ENCODE results near the gene TNRC18. TPM values are rescaled to one million over a fixed set of nuclear protein-coding genes. Genes with fewer than 3 reads are reported as not detected.
"Not testable (repeated sequence)": the region's sequence is repeated elsewhere in the genome, so short reads cannot be mapped to it uniquely, and the experiment has no call there.

The TNRC18 gene
- total RNA-seq, 1 experiment from 2014 or later, result 10.2 TPM

DNA sequence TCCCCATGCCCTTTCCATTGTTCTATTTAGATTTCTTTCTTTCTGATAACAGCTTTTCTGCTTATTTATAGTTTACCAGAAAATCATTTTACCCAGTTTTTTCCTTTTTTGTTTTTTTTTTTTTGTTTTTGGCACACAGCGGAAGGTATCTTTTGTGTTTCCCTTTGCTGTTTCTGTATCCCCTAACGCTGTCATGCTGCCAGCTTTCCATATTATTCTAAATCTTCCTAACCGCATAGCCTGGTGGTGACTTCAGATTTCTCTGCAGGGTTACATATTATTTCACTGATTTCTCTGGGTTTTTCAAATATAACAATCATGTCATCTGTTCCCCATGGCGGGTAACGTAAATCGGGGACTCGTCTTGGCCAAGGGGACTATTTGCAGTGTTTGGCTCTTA lies 144.9 kb downstream of the TNRC18 start:
- no peaks in the 10 kb centered on the region for H3K79me2 ChIP-seq (ENCODE audit: low read length)
- H3K9ac ChIP-seq (ENCODE audit: low read length), result no peak overlapping the region
- H3K4me3 ChIP-seq (ENCODE audit: low read length), result no peak overlapping the region
- no peaks in the 10 kb centered on the region for H3K36me3 ChIP-seq (ENCODE audit: insufficient read depth, low read length)
- H3K9me2 ChIP-seq (replicated peaks; ENCODE audit: insufficient read depth, low read length), result no peaks in the 10 kb centered on the region
- no peak overlapping the region for H3K4me2 ChIP-seq (ENCODE audit: low read depth, low read length, poor library complexity, severe bottlenecking)
- no peaks in the 10 kb centered on the region for H3K27me3 ChIP-seq (ENCODE audit: low read length)
- DNase-seq, result no peak
- H3K27ac ChIP-seq (ENCODE audit: low read length), result no peak overlapping the region
- H4K20me1 ChIP-seq (ENCODE audit: insufficient read depth, low read depth, low read length), result no peaks in the 10 kb centered on the region
- H2AFZ ChIP-seq (ENCODE audit: low read length), result no peak overlapping the region
- H3K4me1 ChIP-seq (ENCODE audit: low read length), result no peaks in the 10 kb centered on the region
- H3K9me3 ChIP-seq (ENCODE audit: low read length), result no peaks in the 10 kb centered on the region

DNA sequence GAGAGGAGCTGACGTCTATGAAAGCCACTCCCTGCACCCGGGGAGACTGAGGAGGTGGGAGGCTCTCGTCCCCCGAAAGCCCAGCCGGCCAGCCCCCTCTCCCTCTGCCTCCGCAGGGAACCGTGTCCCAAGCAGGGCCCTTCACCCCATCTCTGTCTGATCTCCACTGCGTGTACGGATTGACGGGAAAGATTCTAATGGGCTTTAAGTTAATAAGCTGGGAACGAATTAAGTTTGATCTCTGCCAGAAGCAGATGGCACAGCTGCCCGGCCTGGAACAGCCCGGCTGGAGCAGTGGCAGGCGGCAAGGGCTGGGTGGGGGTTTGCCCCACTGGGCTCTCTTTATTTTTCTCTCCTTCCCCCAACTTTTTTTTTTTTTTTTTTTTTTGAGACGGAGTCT lies 147.0 kb downstream of the TNRC18 start:
- Histone ChIP-seq H3K9ac (ENCODE audit: low read length) (no peak overlapping the region), H3K4me2 (ENCODE audit: low read depth, low read length, poor library complexity, severe bottlenecking) (no peak overlapping the region), H3K9me2 (replicated peaks; ENCODE audit: insufficient read depth, low read length) (no peaks in the 10 kb centered on the region), H4K20me1 (ENCODE audit: insufficient read depth, low read depth, low read length) (no peaks in the 10 kb centered on the region), H3K79me2 (ENCODE audit: low read length) (no peaks in the 10 kb centered on the region), H3K4me1 (ENCODE audit: low read length) (no peaks in the 10 kb centered on the region), H3K27ac (ENCODE audit: low read length) (no peak overlapping the region), H3K4me3 (ENCODE audit: low read length) (no peak overlapping the region), H3K36me3 (ENCODE audit: insufficient read depth, low read length) (no peaks in the 10 kb centered on the region), H2AFZ (ENCODE audit: low read length) (no peak overlapping the region), H3K27me3 (ENCODE audit: low read length) (no peaks in the 10 kb centered on the region), H3K9me3 (ENCODE audit: low read length) (no peaks in the 10 kb centered on the region)
- DNase-seq, result no peak

DNA sequence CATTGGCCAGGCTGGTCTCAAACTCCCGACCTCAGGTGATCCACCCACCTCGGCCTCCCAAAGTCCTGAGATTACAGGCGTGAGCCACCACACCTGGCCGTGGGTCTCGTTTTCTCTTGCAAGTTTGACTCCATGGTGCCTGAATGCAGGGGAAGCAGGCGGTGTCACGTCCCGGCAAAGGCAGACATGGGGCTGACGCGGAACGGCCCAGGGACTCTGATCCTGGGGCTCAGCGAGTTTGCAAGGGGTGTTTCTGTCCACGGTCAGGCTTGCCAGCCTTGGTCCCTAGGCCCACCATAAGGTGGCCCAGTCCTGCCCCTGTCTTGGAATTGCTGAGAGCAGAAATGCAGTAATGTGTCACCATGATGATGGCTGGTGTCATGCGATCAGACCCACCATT lies 147.5 kb downstream of the TNRC18 start:
- not testable (repeated sequence) for H3K4me3 ChIP-seq (ENCODE audit: low read length); H3K79me2 ChIP-seq (ENCODE audit: low read length); H3K36me3 ChIP-seq (ENCODE audit: insufficient read depth, low read length)

GRCh38 chr7:5275510-5275909 lies 148.1 kb downstream of the TNRC18 start:
- H2AFZ ChIP-seq (ENCODE audit: low read length); H3K4me1 ChIP-seq (ENCODE audit: low read length); H3K36me3 ChIP-seq (ENCODE audit: insufficient read depth, low read length); H3K9me2 ChIP-seq (replicated peaks; ENCODE audit: insufficient read depth, low read length); H3K9me3 ChIP-seq (ENCODE audit: low read length); DNase-seq; H3K9ac ChIP-seq (ENCODE audit: low read length); H3K4me3 ChIP-seq (ENCODE audit: low read length); H3K27ac ChIP-seq (ENCODE audit: low read length); H3K27me3 ChIP-seq (ENCODE audit: low read length); H4K20me1 ChIP-seq (ENCODE audit: insufficient read depth, low read depth, low read length); H3K79me2 ChIP-seq (ENCODE audit: low read length); H3K4me2 ChIP-seq (ENCODE audit: low read depth, low read length, poor library complexity, severe bottlenecking): not testable (repeated sequence)

More for the DNA sequence above, 147.5 kb downstream of the TNRC18 start:
- not testable (repeated sequence) for H3K9me3 ChIP-seq (ENCODE audit: low read length); DNase-seq; H2AFZ ChIP-seq (ENCODE audit: low read length); H3K27ac ChIP-seq (ENCODE audit: low read length); H3K9ac ChIP-seq (ENCODE audit: low read length); H3K4me1 ChIP-seq (ENCODE audit: low read length); H3K4me2 ChIP-seq (ENCODE audit: low read depth, low read length, poor library complexity, severe bottlenecking); H4K20me1 ChIP-seq (ENCODE audit: insufficient read depth, low read depth, low read length); H3K27me3 ChIP-seq (ENCODE audit: low read length); H3K9me2 ChIP-seq (replicated peaks; ENCODE audit: insufficient read depth, low read length)

- H3K9me2 ChIP-seq (replicated peaks; ENCODE audit: insufficient read depth, low read length); H3K9me3 ChIP-seq (ENCODE audit: low read length); H3K4me3 ChIP-seq (ENCODE audit: low read length); H3K4me2 ChIP-seq (ENCODE audit: low read depth, low read length, poor library complexity, severe bottlenecking); H3K9ac ChIP-seq (ENCODE audit: low read length); H3K4me1 ChIP-seq (ENCODE audit: low read length); H3K79me2 ChIP-seq (ENCODE audit: low read length); H3K27ac ChIP-seq (ENCODE audit: low read length); H4K20me1 ChIP-seq (ENCODE audit: insufficient read depth, low read depth, low read length); H3K27me3 ChIP-seq (ENCODE audit: low read length); H3K36me3 ChIP-seq (ENCODE audit: insufficient read depth, low read length); DNase-seq; H2AFZ ChIP-seq (ENCODE audit: low read length): not testable (repeated sequence)
These were observed 148.6 kb downstream of the TNRC18 start for GRCh38 chr7:5274985-5275431.

DNA sequence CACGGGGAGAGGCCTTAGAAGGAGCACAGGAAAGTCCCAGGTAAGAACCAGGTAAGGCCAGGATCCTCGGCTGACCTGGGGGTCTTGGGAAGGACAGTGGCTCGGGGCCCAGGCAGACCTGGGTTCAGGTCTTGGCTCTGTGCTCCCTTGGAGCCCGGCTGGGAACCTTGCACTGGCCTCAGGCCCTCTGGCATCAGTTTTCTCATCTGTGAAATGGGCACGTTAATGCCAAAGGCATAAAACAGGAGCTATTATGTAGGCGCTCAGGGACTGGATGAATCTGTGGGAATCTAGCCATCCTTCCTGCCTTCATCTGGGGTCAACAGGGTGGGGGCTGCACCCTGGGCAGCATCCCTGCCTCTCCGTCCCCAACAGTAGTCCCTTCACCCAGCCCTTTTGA lies 149.2 kb downstream of the TNRC18 start:
- no peak overlapping the region for H3K4me3 ChIP-seq (ENCODE audit: low read length)
- H3K27ac ChIP-seq (ENCODE audit: low read length), result no peak overlapping the region
- no peak overlapping the region for H3K9ac ChIP-seq (ENCODE audit: low read length)
- H3K9me3 ChIP-seq (ENCODE audit: low read length), result no peaks in the 10 kb centered on the region
- no peak overlapping the region for H3K4me2 ChIP-seq (ENCODE audit: low read depth, low read length, poor library complexity, severe bottlenecking)
- H3K9me2 ChIP-seq (replicated peaks; ENCODE audit: insufficient read depth, low read length), result no peaks in the 10 kb centered on the region
- no peaks in the 10 kb centered on the region for H3K4me1 ChIP-seq (ENCODE audit: low read length)
- no peaks in the 10 kb centered on the region for H3K36me3 ChIP-seq (ENCODE audit: insufficient read depth, low read length)
- no peaks in the 10 kb centered on the region for H3K27me3 ChIP-seq (ENCODE audit: low read length)
- H3K79me2 ChIP-seq (ENCODE audit: low read length), result no peaks in the 10 kb centered on the region
- H2AFZ ChIP-seq (ENCODE audit: low read length), result no peak overlapping the region
- DNase-seq, result no peak
- H4K20me1 ChIP-seq (ENCODE audit: insufficient read depth, low read depth, low read length), result no peaks in the 10 kb centered on the region

- H2AFZ ChIP-seq (ENCODE audit: low read length); H3K4me3 ChIP-seq (ENCODE audit: low read length); DNase-seq; H3K36me3 ChIP-seq (ENCODE audit: insufficient read depth, low read length); H3K27me3 ChIP-seq (ENCODE audit: low read length); H3K4me2 ChIP-seq (ENCODE audit: low read depth, low read length, poor library complexity, severe bottlenecking); H3K9ac ChIP-seq (ENCODE audit: low read length); H3K79me2 ChIP-seq (ENCODE audit: low read length); H3K9me3 ChIP-seq (ENCODE audit: low read length); H4K20me1 ChIP-seq (ENCODE audit: insufficient read depth, low read depth, low read length); H3K27ac ChIP-seq (ENCODE audit: low read length); H3K9me2 ChIP-seq (replicated peaks; ENCODE audit: insufficient read depth, low read length); H3K4me1 ChIP-seq (ENCODE audit: low read length): not testable (repeated sequence)
These were observed 149.7 kb downstream of the TNRC18 start for GRCh38 chr7:5273831-5274405.

- Histone ChIP-seq H3K79me2 (ENCODE audit: low read length) (no peaks in the 10 kb centered on the region), H3K9me2 (replicated peaks; ENCODE audit: insufficient read depth, low read length) (no peaks in the 10 kb centered on the region), H3K4me2 (ENCODE audit: low read depth, low read length, poor library complexity, severe bottlenecking) (no peak overlapping the region), H3K27ac (ENCODE audit: low read length) (no peak overlapping the region), H2AFZ (ENCODE audit: low read length) (no peak overlapping the region), H3K36me3 (ENCODE audit: insufficient read depth, low read length) (no peaks in the 10 kb centered on the region), H4K20me1 (ENCODE audit: insufficient read depth, low read depth, low read length) (no peaks in the 10 kb centered on the region), H3K9me3 (ENCODE audit: low read length) (no peaks in the 10 kb centered on the region), H3K9ac (ENCODE audit: low read length) (no peak overlapping the region), H3K4me3 (ENCODE audit: low read length) (no peak overlapping the region), H3K4me1 (ENCODE audit: low read length) (no peaks in the 10 kb centered on the region), H3K27me3 (ENCODE audit: low read length) (no peaks in the 10 kb centered on the region)
- DNase-seq, result no peak
These were observed 152.8 kb downstream of the TNRC18 start for GRCh38 chr7:5270788-5271187.
